GM12878 (cell line): ENCODE measurements around the gene FOS. TPM values are rescaled to one million over a fixed set of nuclear protein-coding genes. Genes with fewer than 3 reads are reported as not detected.
A peak's percentile ranks its signal among the peaks of the same experiment; 100 is the strongest.

ENCODE experiments used
- BRCA1 ChIP-seq: IDR thresholded peaks from 2 replicates; pipeline ENCODE4 v1.6.1; 2011; ENCODE audit warnings: low read depth, low read length, improper control_type of control experiment
- CEBPB ChIP-seq, 2 experiments: fragments of 150-350 bp in 1 of 2; IDR thresholded peaks; 2 replicates each; pipeline ENCODE4 v1.6.1; 2012 to 2014; ENCODE audit warnings: low read depth in 2 of 2, low read length in 2 of 2, borderline replicate concordance in 1 of 2, inconsistent platforms in 1 of 2
- DPF2 ChIP-seq: fragments of 450-650 bp; IDR thresholded peaks from 2 replicates; pipeline ENCODE4 v1.6.1; 2017; ENCODE audit warnings: mild to moderate bottlenecking
- E4F1 ChIP-seq: fragments of 450-650 bp; IDR thresholded peaks from 2 replicates; pipeline ENCODE4 v1.6.1; 2018; ENCODE audit warnings: borderline replicate concordance, mild to moderate bottlenecking; ENCODE audit not compliant: partially characterized antibody
- ETV6 ChIP-seq, 2 experiments: fragments of 450-650 bp in 1 of 2; IDR thresholded peaks in 1 of 2; conservative IDR thresholded peaks in 1 of 2; 2 replicates each; pipeline ENCODE4 v1.6.1; 2014; ENCODE audit warnings: antibody characterized with exemption in 1 of 2, borderline replicate concordance in 1 of 2, low read depth in 1 of 2, mild to moderate bottlenecking in 1 of 2, moderate library complexity in 1 of 2
- HDGF ChIP-seq: fragments of 450-650 bp; IDR thresholded peaks from 2 replicates; pipeline ENCODE4 v1.6.1; 2016; ENCODE audit warnings: antibody characterized with exemption
- HSF1 ChIP-seq: fragments of 150-350 bp; IDR thresholded peaks from 2 replicates; pipeline ENCODE4 v1.6.1; 2014; ENCODE audit warnings: mild to moderate bottlenecking, low read depth, low read length
- NRF1 ChIP-seq: conservative IDR thresholded peaks from 2 replicates; pipeline ENCODE4 v1.6.1; 2011; ENCODE audit warnings: mild to moderate bottlenecking, low read depth, low read length, improper control_type of control experiment
- SMC3 ChIP-seq: IDR thresholded peaks from 2 replicates; pipeline ENCODE4 v1.6.1; 2011; ENCODE audit warnings: low read length, improper control_type of control experiment, borderline replicate concordance
- SRF ChIP-seq, 2 experiments: IDR thresholded peaks; 2 replicates each; pipeline ENCODE4 v1.6.1; 2011; ENCODE audit warnings: low read depth in 2 of 2, low read length in 2 of 2, mild to moderate bottlenecking in 1 of 2, moderate library complexity in 1 of 2
- STAT3 ChIP-seq: IDR thresholded peaks from 2 replicates; pipeline ENCODE4 v1.6.1; 2011; ENCODE audit warnings: low read depth, low read length, improper control_type of control experiment
- ZNF622 ChIP-seq: fragments of 450-650 bp; IDR thresholded peaks from 2 replicates; pipeline ENCODE4 v1.6.1; 2017; ENCODE audit warnings: mild to moderate bottlenecking, inconsistent platforms
- polyA plus RNA-seq, 11 experiments: library from polyadenylated mRNA; depleted of rRNA in 4 of 11; unstranded in 6 of 11; stranded (reverse) in 5 of 11; fragments of >200 nt; fragmentation: Nextera tagmentation in 4 of 11; fragmentation: Illumina TruSeq in 1 of 11; extraction: Ambion mirVana in 4 of 11; extraction: Trizol in 1 of 11; gene quantifications; 1 replicate in 1 of 11; 2 replicates in 10 of 11; pipeline versions ENCODE4 v1.2.1 to v1.2.3, GENCODE V29; 2011 to 2016; ENCODE audit warnings: inconsistent platforms in 2 of 11, missing spikeins in 2 of 11, low read depth in 1 of 11
- total RNA-seq, 4 experiments: library from RNA; depleted of rRNA in 3 of 4; stranded (reverse); fragments of >200 nt in 3 of 4; fragmentation: Illumina TruSeq in 1 of 4; extraction: Trizol in 1 of 4; gene quantifications; 2 replicates each; pipeline versions ENCODE4 v1.2.1 to v1.2.3, GENCODE V29; 2013 to 2021

FOS gene
- total and polyA plus RNA-seq, 10 of the 15 experiments (the other 5 are each of a cell fraction or from before 2014, with no cell fraction given), result 0.02 to 0.95 (median 0.38) TPM

GRCh38 chr14:75231320-75231719 is 47.3 kb upstream of the FOS start (continued):
- TF ChIP-seq HSF1 (no peak), HDGF (no peak), ZNF622 (no peak), BRCA1 (no peak), E4F1 (no peak), DPF2 (peak; percentile 33; the same call in 1 of the 2 replicates), SMC3 (peak; percentile 6; the same call in 1 of the 2 replicates), NRF1 (no peak), CEBPB (IDR thresholded peaks at IDR 0.05; ENCODE audit: borderline replicate concordance in 1 of 2, low read depth in 2 of 2, low read length in 2 of 2) (no peak), SRF (IDR thresholded peaks at IDR 0.05; ENCODE audit: low read depth in 2 of 2, low read length in 2 of 2) (0 out of 4 replicates have a peak, but pooled peaks of 1 of the 2 experiments have one; percentile 24), ETV6 (conservative IDR thresholded peaks at IDR 0.05 in 1 of 2, IDR thresholded peaks at IDR 0.05 in 1 of 2; ENCODE audit: borderline replicate concordance in 1 of 2, low read depth in 1 of 2) (peak in 1 of 2 experiments; percentile 39; a peak in 1 of 4 replicates), STAT3 (no peak)
